KOPT-K1 (cell line): ENCODE results near the gene DSP.

Experiments
- H3K27ac ChIP-seq: fragments of 200-600 bp; sonication (generic); 2 replicates; pipeline ENCODE4 v1.5.1; 2016; ENCODE audit warnings: antibody characterized with exemption, mild to moderate bottlenecking, low read depth, low read length; ENCODE audit not compliant: poor library complexity, severe bottlenecking
- H3K36me3 ChIP-seq: fragments of 200-600 bp; sonication (generic); 2 replicates; pipeline ENCODE4 v1.5.1; 2017; ENCODE audit warnings: antibody characterized with exemption, mild to moderate bottlenecking, low read length, moderate library complexity; ENCODE audit not compliant: insufficient read depth
- H3K9me3 ChIP-seq: fragments of 200-600 bp; sonication (generic); 2 replicates; pipeline ENCODE4 v1.5.1; 2017; ENCODE audit warnings: antibody characterized with exemption, low read length, mild to moderate bottlenecking; ENCODE audit not compliant: insufficient read depth, poor library complexity, severe bottlenecking

DSP gene

GRCh38 chr6:7541175-7542064 is at the start of gene DSP:
TSS of gene DSP (plus strand) at chr6:7541671. CDS start at chr6:7541916, 245 bp downstream.
- Histone ChIP-seq H3K36me3 (no peaks in the 10 kb centered on the region), H3K9me3 (no peaks in the 10 kb centered on the region), H3K27ac (no peak within 1 kb of the TSS)

GRCh38 chr6:7493866-7494265 is 47.6 kb upstream of the DSP start:
- no peak overlapping the region for H3K27ac ChIP-seq
- peaks cover 6% of the 10 kb centered on the region for H3K9me3 ChIP-seq

GRCh38 chr6:7494638-7495037 is 46.8 kb upstream of the DSP start:
- Histone ChIP-seq H3K36me3 (no peaks in the 10 kb centered on the region), H3K9me3 (peaks cover 6% of the 10 kb centered on the region), H3K27ac (no peak overlapping the region)

More at GRCh38 chr6:7493866-7494265, 47.6 kb upstream of the DSP start:
- H3K36me3 ChIP-seq, result no peaks in the 10 kb centered on the region

- H3K9me3 ChIP-seq, result peaks cover 6% of the 10 kb centered on the region
- no peaks in the 10 kb centered on the region for H3K36me3 ChIP-seq
- no peak overlapping the region for H3K27ac ChIP-seq
Observed at GRCh38 chr6:7496266-7496875, 45.1 kb upstream of the DSP start.

GRCh38 chr6:7500752-7501282 is 40.7 kb upstream of the DSP start:
- Histone ChIP-seq H3K36me3 (no peaks in the 10 kb centered on the region), H3K9me3 (no peaks in the 10 kb centered on the region), H3K27ac (no peak overlapping the region)

GRCh38 chr6:7502743-7503142 is 38.7 kb upstream of the DSP start:
- no peaks in the 10 kb centered on the region for H3K9me3 ChIP-seq
- H3K36me3 ChIP-seq, result no peaks in the 10 kb centered on the region
- H3K27ac ChIP-seq, result no peak overlapping the region

GRCh38 chr6:7504041-7504440 is 37.4 kb upstream of the DSP start:
- Histone ChIP-seq H3K27ac (no peak overlapping the region), H3K9me3 (no peaks in the 10 kb centered on the region), H3K36me3 (no peaks in the 10 kb centered on the region)

GRCh38 chr6:7505189-7505699 is 36.2 kb upstream of the DSP start:
- Histone ChIP-seq H3K36me3 (no peaks in the 10 kb centered on the region), H3K9me3 (no peaks in the 10 kb centered on the region), H3K27ac (no peak overlapping the region)

GRCh38 chr6:7507600-7507999 is 33.9 kb upstream of the DSP start:
- Histone ChIP-seq H3K27ac (no peak overlapping the region), H3K36me3 (no peaks in the 10 kb centered on the region), H3K9me3 (no peaks in the 10 kb centered on the region)

- Histone ChIP-seq H3K27ac (no peak overlapping the region), H3K9me3 (no peaks in the 10 kb centered on the region), H3K36me3 (no peaks in the 10 kb centered on the region)
Observed at GRCh38 chr6:7512320-7512719, 29.2 kb upstream of the DSP start.

GRCh38 chr6:7513529-7513928 is 27.9 kb upstream of the DSP start:
- H3K9me3 ChIP-seq, result no peaks in the 10 kb centered on the region
- no peak overlapping the region for H3K27ac ChIP-seq
- H3K36me3 ChIP-seq, result no peaks in the 10 kb centered on the region

GRCh38 chr6:7515363-7515762 is 26.1 kb upstream of the DSP start:
- Histone ChIP-seq H3K27ac (no peak overlapping the region), H3K9me3 (no peaks in the 10 kb centered on the region), H3K36me3 (no peaks in the 10 kb centered on the region)

GRCh38 chr6:7518877-7519276 is 22.6 kb upstream of the DSP start:
- Histone ChIP-seq H3K27ac (no peak overlapping the region), H3K9me3 (no peaks in the 10 kb centered on the region), H3K36me3 (no peaks in the 10 kb centered on the region)

GRCh38 chr6:7522873-7523272 is 18.6 kb upstream of the DSP start:
- H3K27ac ChIP-seq, result no peak overlapping the region
- no peaks in the 10 kb centered on the region for H3K36me3 ChIP-seq
- no peaks in the 10 kb centered on the region for H3K9me3 ChIP-seq

- Histone ChIP-seq H3K9me3 (no peaks in the 10 kb centered on the region), H3K27ac (no peak overlapping the region), H3K36me3 (no peaks in the 10 kb centered on the region)
Observed at GRCh38 chr6:7523922-7524321, 17.5 kb upstream of the DSP start.
